Ovary (tissue), 9 donors: ENCODE results near the gene IL4. TPM values are rescaled to one million over a fixed set of nuclear protein-coding genes. Genes with fewer than 3 reads are reported as not detected.

ENCODE experiments used
- DNase-seq, 5 donors: peaks; one replicate each; pipeline ENCODE4 v3.0.0-alpha.2; 2019 to 2020
- H3K27ac ChIP-seq, 2 donors: fragments of 200-600 bp; one replicate each; pipeline versions ENCODE4 v1.5.1 to v1.8.0; 2019 to 2022
- H3K27me3 ChIP-seq: fragments of 200-600 bp; one replicate; pipeline ENCODE4 v1.8.0; 2022
- H3K36me3 ChIP-seq: fragments of 200-600 bp; sonication (generic); one replicate; pipeline ENCODE4 v1.5.1; 2019
- H3K4me1 ChIP-seq: one replicate; pipeline ENCODE4 v1.8.1; 2013; ENCODE audit warnings: mild to moderate bottlenecking, moderate library complexity; ENCODE audit not compliant: insufficient read depth
- H3K4me3 ChIP-seq: fragments of 200-600 bp; sonication (generic); one replicate; pipeline ENCODE4 v1.5.1; 2017
- H3K9me3 ChIP-seq, 2 donors: fragments of 200-600 bp in 1 of 2; sonication (generic) in 1 of 2; one replicate each; pipeline versions ENCODE4 v1.5.1 to v1.8.1; 2013 to 2019; ENCODE audit warnings: mild to moderate bottlenecking in 1 of 2, moderate library complexity in 1 of 2
- EP300 ChIP-seq: sonication (generic); formaldehyde crosslinking; IDR thresholded peaks from one replicate; pipeline ENCODE4 v1.6.1; 2017; ENCODE audit warnings: antibody characterized with exemption
- POLR2A ChIP-seq: fragments of 450-650 bp; IDR thresholded peaks from one replicate; pipeline ENCODE4 v1.6.1; 2017; ENCODE audit warnings: antibody characterized with exemption, mild to moderate bottlenecking, moderate library complexity
- WGBS, 3 donors: extraction: QIAGEN DNeasy Blood & Tissue Kit in 1 of 3; methylation state at CpG; one replicate each; pipeline versions ENCODE4 v1.1.5 to v1.1.7; 2013 to 2017; 5-methylcytosine and 5-hydroxymethylcytosine counted together
- intact Hi-C, 4 donors: fragments of 100-400 bp; cut with DNase I; formaldehyde crosslinking; loops; one replicate each; pipeline versions ENCODE4 v1.11.0 to v1.15.1; 2022 to 2023
- polyA plus RNA-seq, 2 donors: library from polyadenylated mRNA; stranded (reverse); fragments of 200-250 nt in 1 of 2; fragments of 350-450 nt in 1 of 2; fragmentation: Illumina TruSeq in 1 of 2; extraction: RNeasy Lipid Tissue Mini Kit (QIAGEN cat#74804) in 1 of 2; gene quantifications; one replicate each; pipeline ENCODE4 v1.2.3, GENCODE V29; 2013 to 2014
- total RNA-seq, 7 donors: library from RNA; depleted of rRNA in 2 of 7; stranded (reverse); fragments of >200 nt in 2 of 7; fragmentation: NEBNext Ultra II Directional in 3 of 7; extraction: Animal tissue kit (Norgen Biotek cat#: 25700) in 3 of 7; gene quantifications; one replicate each; pipeline versions ENCODE4 v1.1.0 to v1.2.4, GENCODE V29; 2016 to 2023
- TF ChIP-seq, protein P1 (sequence below), 3 donors: fragments of 450-650 bp in 2 of 3; fragments of 200-600 bp in 1 of 3; IDR thresholded peaks; one replicate each; pipeline versions ENCODE4 v1.5.1 to v1.8.0; 2016 to 2022; ENCODE audit warnings: antibody characterized with exemption in 3 of 3, mild to moderate bottlenecking in 1 of 3
- donor health status: DM: no; HTN: no; CAD: no; lungs with moderate emphysema.
- donor health status: DM: no; HTN: no; CAD: no.
- donor health status: Bipolar disorder and iron deficiency.
- donor health status: DM: yes; HTN: yes; CAD: no.
- donor health status: DM: no; HTN: no; CAD: no.
- donor health status: DM: yes; HTN: yes; CAD: no.

IL4 gene
- total and polyA plus RNA-seq, 9 donors = not detected

DNA sequence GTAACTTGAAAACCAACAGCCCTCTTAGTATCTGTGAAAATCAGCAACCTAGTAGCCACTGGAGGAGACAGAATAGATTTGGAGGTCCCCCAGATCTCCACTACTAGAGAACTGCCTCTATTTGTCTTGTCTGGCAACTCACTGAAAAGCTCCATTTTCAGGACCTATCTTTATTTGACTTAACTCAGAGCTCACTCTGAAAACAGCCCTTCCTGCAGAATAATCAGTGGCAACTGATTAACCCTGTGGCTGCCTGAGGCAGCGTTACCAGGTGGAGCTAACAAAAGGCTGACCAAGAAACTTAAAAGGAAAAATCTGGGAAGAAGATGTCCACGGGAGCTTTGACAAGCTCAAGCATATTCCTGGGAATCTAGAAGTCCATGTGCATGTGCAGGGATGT lies 26.3 kb upstream of the IL4 start:
- no peak overlapping the region for H3K4me3 ChIP-seq
- no peak overlapping the region for H3K27ac ChIP-seq
- TF ChIP-seq EP300 (no peak), POLR2A (no peak)
- H3K36me3 ChIP-seq = no peaks in the 10 kb centered on the region
- intact Hi-C loops = no loop called here
- no peaks in the 10 kb centered on the region for H3K9me3 ChIP-seq
- no peaks in the 10 kb centered on the region for H3K4me1 ChIP-seq
- 86 to 93% (median 92%) methylated on average over 2 of the region's 2 CpGs for WGBS, 3 donors
- H3K27me3 ChIP-seq = no peaks in the 10 kb centered on the region
- DNase-seq = no peak

DNA sequence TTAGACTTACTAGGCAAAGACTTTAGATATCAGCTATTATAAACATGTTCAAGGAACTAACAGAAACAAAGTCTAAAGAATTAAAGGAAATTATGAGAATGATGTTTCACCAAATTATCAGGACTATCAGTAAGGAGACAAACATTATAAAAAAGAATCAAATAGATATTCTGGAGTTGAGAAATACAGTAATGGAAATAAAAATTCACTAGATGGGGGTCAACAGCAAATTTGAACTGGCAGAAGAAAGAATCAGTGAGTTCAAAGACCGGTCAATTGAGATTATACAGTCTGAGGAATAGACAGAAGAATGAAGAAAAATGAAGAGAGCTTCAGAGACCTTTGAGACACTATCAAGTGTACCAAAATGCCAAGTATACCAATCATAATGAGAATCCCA lies 25.4 kb upstream of the IL4 start:
- Histone ChIP-seq H3K27me3 (no peaks in the 10 kb centered on the region), H3K4me3 (no peak overlapping the region), H3K9me3 (no peaks in the 10 kb centered on the region), H3K27ac (no peak overlapping the region), H3K4me1 (no peaks in the 10 kb centered on the region), H3K36me3 (no peaks in the 10 kb centered on the region)
- intact Hi-C loops = no loop called here
- 95 to 100% (median 95%) methylated on average over 1 of the region's 1 CpG for WGBS, 3 donors
- TF ChIP-seq EP300 (no peak), POLR2A (no peak)
- TF ChIP-seq, protein P1, sequence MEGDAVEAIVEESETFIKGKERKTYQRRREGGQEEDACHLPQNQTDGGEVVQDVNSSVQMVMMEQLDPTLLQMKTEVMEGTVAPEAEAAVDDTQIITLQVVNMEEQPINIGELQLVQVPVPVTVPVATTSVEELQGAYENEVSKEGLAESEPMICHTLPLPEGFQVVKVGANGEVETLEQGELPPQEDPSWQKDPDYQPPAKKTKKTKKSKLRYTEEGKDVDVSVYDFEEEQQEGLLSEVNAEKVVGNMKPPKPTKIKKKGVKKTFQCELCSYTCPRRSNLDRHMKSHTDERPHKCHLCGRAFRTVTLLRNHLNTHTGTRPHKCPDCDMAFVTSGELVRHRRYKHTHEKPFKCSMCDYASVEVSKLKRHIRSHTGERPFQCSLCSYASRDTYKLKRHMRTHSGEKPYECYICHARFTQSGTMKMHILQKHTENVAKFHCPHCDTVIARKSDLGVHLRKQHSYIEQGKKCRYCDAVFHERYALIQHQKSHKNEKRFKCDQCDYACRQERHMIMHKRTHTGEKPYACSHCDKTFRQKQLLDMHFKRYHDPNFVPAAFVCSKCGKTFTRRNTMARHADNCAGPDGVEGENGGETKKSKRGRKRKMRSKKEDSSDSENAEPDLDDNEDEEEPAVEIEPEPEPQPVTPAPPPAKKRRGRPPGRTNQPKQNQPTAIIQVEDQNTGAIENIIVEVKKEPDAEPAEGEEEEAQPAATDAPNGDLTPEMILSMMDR (IDR thresholded peaks at IDR 0.05) = no peak
- no peak for DNase-seq

DNA sequence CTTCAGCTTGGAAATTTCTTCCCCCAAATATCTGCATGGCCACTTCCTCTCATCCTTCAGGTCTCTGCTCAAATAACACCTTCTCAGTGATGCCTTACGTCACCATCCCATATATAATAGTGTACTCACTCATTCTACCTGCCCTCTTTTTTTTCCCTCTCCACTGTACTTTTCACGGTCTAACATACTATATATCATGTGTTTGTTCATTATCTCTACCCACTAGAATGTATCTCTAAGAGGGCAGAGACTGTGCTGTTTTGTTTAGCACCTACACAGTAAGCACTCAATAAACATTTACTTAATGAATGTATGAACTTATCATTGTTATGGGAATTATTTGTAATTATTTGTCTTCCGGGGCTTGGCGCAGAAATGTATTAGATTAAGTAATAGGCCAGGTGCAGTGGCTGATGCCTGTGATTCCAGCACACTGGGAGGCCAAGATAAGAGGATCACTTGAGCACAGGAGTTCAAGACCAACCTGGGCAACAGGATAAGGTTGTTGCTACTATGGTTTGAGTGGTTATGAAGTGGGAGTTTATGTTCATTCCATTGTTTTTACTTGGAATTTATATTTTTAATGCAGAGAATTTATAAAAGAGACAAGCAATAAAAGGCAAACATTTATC lies 21.8 kb upstream of the IL4 start:
- no peak for DNase-seq
- Histone ChIP-seq H3K27me3 (no peaks in the 10 kb centered on the region), H3K4me3 (no peak overlapping the region), H3K4me1 (peaks cover 4% of the 10 kb centered on the region), H3K9me3 (no peaks in the 10 kb centered on the region), H3K36me3 (no peaks in the 10 kb centered on the region), H3K27ac (no peak overlapping the region)
- TF ChIP-seq POLR2A = no peak
- TF ChIP-seq, protein P1 (IDR thresholded peaks at IDR 0.05) = no peak
- intact Hi-C loops = no loop called here
- 57 to 77% (median 68%) methylated on average over 4 of the region's 4 CpGs for whole genome bisulfite sequencing, 3 donors

DNA sequence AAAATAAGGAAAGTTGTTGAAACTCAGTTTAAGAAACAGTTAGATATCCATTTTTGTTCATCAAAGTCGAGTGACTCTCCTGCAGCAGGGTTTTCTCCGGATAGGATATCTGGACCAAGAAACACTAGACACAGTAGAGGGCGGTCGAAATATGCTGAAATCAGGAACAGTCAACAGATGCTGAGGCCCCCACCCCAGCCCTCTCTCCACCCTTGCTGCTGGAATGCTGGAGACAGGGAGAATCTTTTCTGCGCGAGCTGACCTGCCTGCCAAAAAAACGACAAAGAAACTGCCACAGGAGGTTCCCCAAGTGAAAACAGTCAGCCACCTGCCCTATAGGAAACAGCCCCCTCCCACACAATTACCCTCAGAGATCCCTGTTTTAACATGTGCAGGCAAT lies 20.1 kb upstream of the IL4 start:
- no peak for DNase-seq
- H3K9me3 ChIP-seq = no peaks in the 10 kb centered on the region
- no peak overlapping the region for H3K4me3 ChIP-seq
- TF ChIP-seq EP300 = no peak
- no peak for TF ChIP-seq POLR2A
- no peak overlapping the region for H3K27ac ChIP-seq
- no peaks in the 10 kb centered on the region for H3K27me3 ChIP-seq
- H3K36me3 ChIP-seq = no peaks in the 10 kb centered on the region
- 2 to 14% (median 3%) methylated on average over 7 of the region's 7 CpGs for WGBS, 3 donors
- H3K4me1 ChIP-seq = peaks cover 4% of the 10 kb centered on the region
- intact Hi-C loops = no loop called here

DNA sequence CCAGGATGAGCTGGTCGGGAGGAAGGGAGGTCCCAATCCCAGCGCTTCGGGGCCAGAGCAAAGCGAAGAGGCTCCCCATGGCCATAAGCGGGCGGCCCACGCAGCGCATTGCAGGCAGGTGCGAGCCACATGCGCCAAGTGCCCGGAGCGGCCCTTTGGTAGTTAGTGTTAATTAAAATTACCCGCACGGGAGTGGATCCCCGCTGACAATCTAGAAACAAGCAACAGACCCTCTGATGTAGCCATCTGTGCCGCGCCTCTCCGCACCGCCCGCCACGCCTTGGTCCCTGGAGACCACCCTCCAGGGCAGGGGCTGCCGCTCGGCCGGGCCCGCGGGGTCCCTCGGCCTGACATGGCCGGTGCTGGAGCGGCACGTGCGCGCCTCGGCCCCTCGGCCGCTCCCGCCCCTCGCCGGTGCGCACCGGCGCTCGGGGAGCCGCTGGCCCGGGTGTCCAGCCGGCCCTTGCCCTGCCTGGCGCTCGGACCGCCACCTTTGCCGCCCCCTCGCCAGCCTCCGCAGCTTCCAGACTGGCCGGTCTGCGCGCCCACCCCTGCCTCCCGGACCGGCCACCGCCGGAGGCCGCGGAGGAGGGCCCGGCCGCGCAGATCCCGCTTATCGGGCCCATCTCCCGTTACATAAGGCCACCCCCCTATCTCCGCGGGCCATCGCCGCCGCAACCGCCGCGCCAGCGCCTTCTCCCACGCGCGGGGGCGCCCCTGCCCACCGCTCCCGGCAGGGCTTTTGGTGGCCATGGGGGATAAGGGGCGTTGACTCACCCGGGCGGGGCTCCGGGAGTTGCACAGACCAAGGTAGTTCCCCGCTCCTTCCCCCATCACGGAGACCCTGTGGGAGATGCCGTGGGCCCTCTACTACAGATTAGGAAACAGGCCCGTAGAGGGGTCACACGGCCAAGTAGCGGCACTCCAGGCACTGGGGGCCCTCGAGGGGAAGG lies 17.7 kb upstream of the IL4 start:
- DNase-seq = no peak

More for the DNA sequence above, 17.7 kb upstream of the IL4 start:
- H3K27me3 ChIP-seq = no peaks in the 10 kb centered on the region
- H3K27ac ChIP-seq = no peak overlapping the region
- no peaks in the 10 kb centered on the region for H3K36me3 ChIP-seq
- no peaks in the 10 kb centered on the region for H3K9me3 ChIP-seq
- H3K4me1 ChIP-seq = peaks cover 4% of the 10 kb centered on the region
- intact Hi-C loops = no loop called here
- H3K4me3 ChIP-seq = peak overlapping the region; percentile 19
- TF ChIP-seq, protein P1 (IDR thresholded peaks at IDR 0.05) = no peak
- no peak for TF ChIP-seq EP300
- whole genome bisulfite sequencing, 3 donors = 1 to 7% (median 3%) methylated on average over 34 to 92 of the region's 92 CpGs
